GM19463 (cell line): Measurements from ENCODE around the gene SLC2A13.

Experiments used
- ATAC-seq: cut with Tn5 transposase; IDR thresholded peaks from one replicate; pipeline ENCODE4 v1.9.1; 2021; ENCODE audit warnings: mild to moderate bottlenecking, moderate library complexity; ENCODE audit not compliant: unreplicated experiment

The SLC2A13 gene

GRCh38 chr12:40002178-40003169 lies 103.4 kb downstream of the SLC2A13 start:
- ATAC-seq: no peak

GRCh38 chr12:40001406-40001805 lies 104.5 kb downstream of the SLC2A13 start:
- no peak for ATAC-seq

- no peak for ATAC-seq
Measured at GRCh38 chr12:40000884-40001283, 105.0 kb downstream of the SLC2A13 start.

DNA sequence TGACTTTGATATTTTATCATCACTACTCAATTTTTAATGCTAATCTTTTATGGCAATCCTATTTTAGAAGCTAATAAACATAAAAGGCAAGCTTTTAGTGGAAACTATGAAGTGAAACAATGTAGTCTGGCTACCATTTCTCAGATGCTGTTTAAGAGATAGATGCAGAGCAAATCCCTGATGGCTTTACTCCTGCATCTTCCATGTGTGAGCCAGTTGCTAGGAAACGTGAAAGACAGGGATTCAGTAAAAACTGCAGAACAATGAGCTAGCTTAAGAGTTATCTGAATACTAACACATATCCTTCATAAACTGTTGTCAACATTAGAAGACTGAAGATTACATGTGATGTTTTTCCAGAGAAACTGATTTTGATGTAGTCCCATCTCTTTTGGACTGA lies 112.6 kb downstream of the SLC2A13 start:
- ATAC-seq: no peak

DNA sequence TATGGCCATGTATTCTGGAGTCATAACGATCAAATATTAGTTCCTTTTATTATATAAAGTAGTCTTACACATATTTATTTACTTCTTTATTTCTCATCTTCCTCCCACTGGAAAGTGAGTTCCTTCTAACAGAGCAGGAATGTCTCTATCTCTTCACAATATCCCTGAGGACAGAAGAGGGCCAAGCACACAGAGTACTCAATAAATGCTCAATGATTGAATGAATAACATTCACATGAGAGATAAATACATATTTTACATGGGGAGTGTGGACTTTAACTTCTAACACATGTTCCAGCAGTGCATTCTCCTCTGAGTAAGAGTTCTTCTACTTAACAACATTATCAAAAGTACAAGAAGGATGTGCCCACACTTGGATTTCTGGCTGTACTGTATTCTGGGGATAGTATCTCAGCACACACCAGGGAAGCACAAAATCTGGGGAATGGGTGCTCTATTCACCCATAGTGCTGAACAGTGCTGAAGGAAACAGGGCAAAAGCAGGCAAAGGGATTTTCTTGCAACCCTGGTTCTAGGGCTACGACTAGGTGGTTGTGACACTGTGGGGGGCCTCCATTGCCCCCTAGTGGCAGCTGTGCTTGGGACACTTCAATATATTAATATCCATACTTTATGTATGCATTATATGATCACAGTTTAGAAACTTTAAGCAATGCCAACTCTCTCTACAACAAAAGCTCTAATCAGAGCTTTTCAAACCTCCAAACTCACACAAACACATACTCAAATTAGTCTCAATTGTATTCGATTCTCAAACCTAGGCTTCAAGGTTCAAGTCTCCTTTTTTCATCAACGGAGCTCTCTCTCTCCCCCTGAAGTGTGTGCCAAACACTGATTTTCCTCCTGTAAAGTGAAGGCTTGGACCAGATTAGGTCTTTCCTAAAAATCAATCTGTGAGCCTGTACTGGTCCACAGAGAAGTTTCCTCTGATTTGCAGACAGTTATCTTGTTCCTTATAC lies 115.5 kb downstream of the SLC2A13 start:
- ATAC-seq: peak; percentile 93

DNA sequence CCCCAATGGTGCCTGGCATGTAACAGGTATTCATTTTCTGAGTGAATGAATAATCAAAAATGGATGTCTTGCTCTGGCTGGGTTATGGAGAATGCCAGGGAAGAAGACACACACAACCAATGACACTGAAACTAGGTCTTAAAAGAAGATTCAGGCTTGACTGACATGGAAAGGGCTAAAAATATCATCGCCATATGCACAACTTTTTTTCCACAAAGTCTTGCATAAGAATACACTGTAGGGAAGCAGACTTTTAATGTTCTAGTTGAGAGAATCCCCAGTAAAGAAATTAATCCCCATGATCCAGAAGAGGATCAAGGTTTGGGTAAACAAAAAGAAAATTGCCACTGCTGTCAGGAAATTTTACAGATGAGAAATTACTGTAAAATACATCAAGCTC lies 116.4 kb downstream of the SLC2A13 start:
- no peak for ATAC-seq

GRCh38 chr12:39988574-39988973 lies 117.3 kb downstream of the SLC2A13 start:
- ATAC-seq: no peak

DNA sequence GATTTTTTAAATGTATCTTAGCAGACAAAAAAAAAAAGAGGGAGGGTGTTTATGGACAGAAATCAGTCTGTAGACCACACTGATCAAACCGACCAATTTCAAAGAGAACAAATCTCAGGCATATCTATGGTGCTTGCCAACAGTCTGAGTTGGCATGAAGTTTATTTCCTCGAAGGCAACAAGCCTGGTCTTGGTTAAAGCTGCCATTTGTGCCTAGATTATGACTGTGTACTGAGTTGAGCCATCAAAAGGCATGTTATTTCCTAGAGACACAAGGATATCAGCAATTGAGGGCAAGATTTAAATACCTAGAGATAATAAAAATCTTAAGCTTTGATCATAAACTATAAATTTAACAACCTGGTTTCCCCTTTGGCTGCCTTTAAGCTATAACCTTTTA lies 119.2 kb downstream of the SLC2A13 start:
- no peak for ATAC-seq

DNA sequence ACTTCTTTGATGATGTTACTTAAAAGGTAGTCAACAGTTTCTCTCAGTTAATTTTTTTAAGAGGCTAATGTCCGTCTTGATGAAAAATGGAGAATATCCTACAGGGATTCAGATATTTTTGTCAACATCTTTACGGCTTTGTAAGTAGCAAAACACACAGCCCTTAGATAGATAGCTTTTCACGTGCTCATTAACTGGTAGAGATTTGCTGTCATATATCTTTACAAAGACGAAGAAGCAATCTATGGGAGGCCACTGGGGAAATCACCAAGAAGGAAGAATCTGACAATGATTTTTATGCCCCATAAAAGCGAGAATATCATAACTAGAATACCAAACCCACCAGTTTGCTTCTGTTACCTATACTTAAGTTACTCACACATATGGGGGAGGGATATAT lies 121.2 kb downstream of the SLC2A13 start:
- ATAC-seq: no peak

DNA sequence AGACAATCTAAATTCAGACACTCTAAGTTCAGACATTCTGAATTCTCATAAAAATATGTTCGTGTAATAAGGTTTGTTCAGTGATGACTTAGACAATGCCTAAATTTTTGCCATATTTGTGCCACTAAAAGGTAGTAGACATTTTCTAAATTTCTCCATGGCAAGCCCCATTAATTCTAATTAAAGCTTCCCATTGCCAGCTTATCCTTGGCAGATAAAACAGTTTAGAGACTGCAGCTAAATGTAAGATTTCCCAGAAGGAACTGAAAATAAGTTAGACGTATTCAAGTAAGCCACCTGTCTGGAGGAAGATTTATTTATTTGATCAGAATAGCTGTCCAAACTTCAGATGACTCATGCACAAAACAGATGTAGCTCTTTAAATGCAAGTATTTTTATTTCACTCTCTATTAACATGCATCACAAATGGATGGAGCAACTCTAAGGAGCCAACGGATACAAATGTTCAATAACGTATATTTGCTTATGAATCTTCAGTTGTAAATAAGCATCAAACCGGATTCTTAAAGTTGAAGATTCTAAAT lies 130.4 kb downstream of the SLC2A13 start:
- ATAC-seq: no peak

DNA sequence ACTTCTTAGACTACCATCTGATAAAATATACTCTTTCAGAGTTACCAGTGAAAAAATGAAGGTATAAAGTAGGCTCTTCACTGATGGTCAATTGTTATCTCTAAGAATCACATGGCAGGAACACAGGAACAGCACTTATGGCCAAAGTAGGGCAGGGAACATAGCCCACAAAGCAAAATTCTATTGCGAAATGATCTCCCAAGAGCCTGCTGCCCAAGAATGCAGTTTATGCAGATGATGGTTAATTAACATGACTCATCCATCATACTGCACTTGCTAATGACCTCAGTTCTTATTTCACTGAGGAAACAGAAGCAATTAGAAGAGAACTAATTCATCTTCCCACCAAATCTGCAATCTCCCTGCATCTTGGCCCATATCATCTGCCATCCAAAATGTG lies 133.8 kb downstream of the SLC2A13 start:
- ATAC-seq: no peak

GRCh38 chr12:39971348-39971747 lies 134.5 kb downstream of the SLC2A13 start:
- no peak for ATAC-seq

- no peak for ATAC-seq
Measured at GRCh38 chr12:39966721-39967120, 139.2 kb downstream of the SLC2A13 start.

DNA sequence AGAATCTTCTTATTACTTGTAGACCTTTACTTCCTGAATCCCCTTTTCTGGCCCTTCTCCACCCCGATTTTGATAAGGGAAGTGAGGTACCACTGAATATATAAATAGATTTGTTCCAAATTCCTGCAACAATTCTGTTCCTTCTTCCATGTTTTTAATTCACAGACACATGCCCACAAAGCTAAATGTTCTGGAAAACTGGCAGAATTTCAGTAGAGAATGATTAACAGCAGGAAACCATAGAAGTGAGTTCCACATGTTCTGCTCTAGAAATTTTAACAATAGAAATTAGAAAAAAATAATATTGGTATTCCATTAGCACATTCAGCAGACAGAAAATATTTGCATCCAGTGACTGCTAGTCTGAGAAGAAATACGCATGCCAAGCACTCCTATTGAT lies 139.6 kb downstream of the SLC2A13 start:
- no peak for ATAC-seq

DNA sequence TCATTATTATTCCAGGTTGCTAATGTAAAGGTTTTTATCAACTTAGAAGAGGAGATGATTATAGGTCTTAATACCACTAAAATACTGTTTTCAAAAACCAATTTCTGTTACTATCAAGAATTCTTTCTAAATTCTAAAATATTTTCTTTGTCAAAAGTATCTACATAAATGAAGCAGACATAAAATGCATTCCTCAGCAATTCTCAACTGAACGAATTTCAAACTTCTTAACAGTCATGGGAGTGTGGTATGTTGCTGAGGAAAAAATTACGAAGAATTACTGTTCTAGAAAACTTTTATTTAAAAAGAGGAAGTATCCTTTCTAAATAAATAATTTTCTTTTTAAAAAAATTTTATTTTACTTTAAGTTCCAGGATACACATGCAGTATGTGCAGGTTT lies 146.4 kb downstream of the SLC2A13 start:
- ATAC-seq: no peak

DNA sequence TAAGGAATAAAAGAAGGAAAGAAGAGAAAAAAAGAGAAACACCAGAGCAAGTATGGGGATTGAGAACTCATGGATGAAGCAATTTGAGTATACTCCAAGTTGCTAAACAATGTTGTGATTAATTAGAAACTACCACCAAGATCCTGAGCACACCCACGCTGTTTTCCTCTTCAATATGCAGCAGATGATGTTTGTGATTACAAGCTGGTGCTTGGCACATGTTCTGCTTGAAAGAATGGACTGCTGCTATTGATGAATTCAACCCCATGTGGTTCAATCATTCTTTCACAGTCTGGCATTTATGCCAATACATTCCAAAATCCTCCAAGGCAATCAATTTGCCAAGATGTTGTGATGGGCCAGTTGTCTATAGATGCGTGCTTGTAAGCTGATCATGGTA lies 146.8 kb downstream of the SLC2A13 start:
- no peak for ATAC-seq

GRCh38 chr12:39958377-39958776 lies 147.5 kb downstream of the SLC2A13 start:
- no peak for ATAC-seq

DNA sequence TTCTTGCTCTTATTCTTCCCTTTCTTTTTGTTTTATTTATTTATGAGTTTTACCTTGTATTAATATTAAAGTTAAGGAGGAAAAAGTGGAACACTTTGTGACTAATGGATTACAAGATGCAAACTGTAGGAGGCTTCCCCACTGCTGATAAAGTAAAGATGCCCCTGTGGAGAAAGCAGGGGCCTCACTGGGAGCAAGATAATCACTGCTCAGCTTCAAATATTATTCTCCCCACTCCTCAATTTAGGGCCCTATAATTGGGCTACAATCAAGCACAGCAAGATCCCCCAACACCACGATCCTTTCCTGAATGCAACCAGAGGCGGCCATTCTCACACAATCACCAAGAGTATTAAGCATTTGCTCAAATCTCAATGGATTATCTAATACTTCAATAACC lies 149.2 kb downstream of the SLC2A13 start:
- ATAC-seq: no peak

- no peak for ATAC-seq
Measured at GRCh38 chr12:39946361-39947280, 159.3 kb downstream of the SLC2A13 start.

DNA sequence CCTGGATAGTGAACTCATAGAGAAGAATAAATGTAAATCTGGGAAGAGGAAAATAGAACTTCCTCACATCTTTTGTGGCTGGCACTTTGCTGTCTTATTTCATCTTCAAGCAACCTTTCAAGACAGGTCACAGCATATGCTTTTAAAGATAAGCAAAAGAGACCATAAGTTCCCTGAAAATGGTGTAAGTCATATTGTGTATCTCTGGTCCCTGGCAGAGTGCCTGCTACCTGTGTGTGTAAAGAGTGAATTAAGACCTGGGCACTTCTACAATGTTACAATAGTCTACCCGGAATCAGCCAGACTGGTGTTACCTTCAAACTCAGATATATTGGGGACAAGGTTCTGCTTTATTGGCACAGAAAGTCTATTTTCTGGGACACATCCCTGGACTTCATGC lies 168.8 kb downstream of the SLC2A13 start:
- no peak for ATAC-seq
